Tongue (tissue), 2 donors: Measurements from ENCODE around the gene CADPS. TPM values are rescaled to one million over a fixed set of nuclear protein-coding genes. Genes with fewer than 3 reads are reported as not detected.

Source experiments
- DNase-seq: peaks from one replicate; pipeline ENCODE4 v3.0.0-alpha.2; 2015
- total RNA-seq: library from RNA; depleted of rRNA; stranded (reverse); fragments of >200 nt; gene quantifications from one replicate; pipeline ENCODE4 v1.2.3, GENCODE V29; 2014

Gene CADPS
- total RNA-seq, 1 donor from 2014 or later: 13.3 TPM

- no peak for DNase-seq
These were observed 374.5 kb downstream of the CADPS start for GRCh38 chr3:62500556-62501288.

GRCh38 chr3:62497156-62497555, 378.1 kb downstream of the CADPS start:
- no peak for DNase-seq

GRCh38 chr3:62496503-62496902, 378.7 kb downstream of the CADPS start:
- DNase-seq: no peak

GRCh38 chr3:62493109-62493801, 382.0 kb downstream of the CADPS start:
- no peak for DNase-seq

- no peak for DNase-seq
These were observed 392.3 kb downstream of the CADPS start for GRCh38 chr3:62482961-62483360.

- no peak for DNase-seq
These were observed 393.3 kb downstream of the CADPS start for GRCh38 chr3:62481962-62482361.

GRCh38 chr3:62480056-62480455, 395.2 kb downstream of the CADPS start:
- no peak for DNase-seq

- no peak for DNase-seq
These were observed 395.9 kb downstream of the CADPS start for GRCh38 chr3:62479326-62479725.

GRCh38 chr3:62475306-62475705, 399.9 kb downstream of the CADPS start:
- DNase-seq: no peak

GRCh38 chr3:62467966-62468722, 407.1 kb downstream of the CADPS start:
- DNase-seq: no peak

- DNase-seq: no peak
These were observed 412.4 kb downstream of the CADPS start for GRCh38 chr3:62462788-62463187.

GRCh38 chr3:62462104-62462762, 413.0 kb downstream of the CADPS start:
- DNase-seq: no peak

- no peak for DNase-seq
These were observed 420.3 kb downstream of the CADPS start for GRCh38 chr3:62454916-62455315.

GRCh38 chr3:62453448-62453847, 421.8 kb downstream of the CADPS start:
- DNase-seq: no peak

GRCh38 chr3:62451211-62451887, 423.9 kb downstream of the CADPS start:
- DNase-seq: no peak

- DNase-seq: no peak
These were observed 428.8 kb downstream of the CADPS start for GRCh38 chr3:62446337-62446940.

GRCh38 chr3:62445275-62445674, 429.9 kb downstream of the CADPS start:
- DNase-seq: no peak

GRCh38 chr3:62439978-62440377, 435.2 kb downstream of the CADPS start:
- DNase-seq: no peak

GRCh38 chr3:62439176-62439813, 435.9 kb downstream of the CADPS start:
- no peak for DNase-seq

GRCh38 chr3:62436785-62437184, 438.4 kb downstream of the CADPS start:
- DNase-seq: no peak

- no peak for DNase-seq
These were observed 441.8 kb downstream of the CADPS start for GRCh38 chr3:62433396-62433795.
